ENCODE data around the gene LHX4.

- TF ChIP-seq HDAC2 (IDR thresholded peaks at IDR 0.05) = no peak
- TF ChIP-seq CTCF (IDR thresholded peaks at IDR 0.05 in 2 of 3, conservative IDR thresholded peaks at IDR 0.05 in 1 of 3; ENCODE audit: control insufficient read depth in 2 of 3, extremely low read depth in 1 of 3, insufficient read depth in 1 of 3, low read depth in 3 of 3, low read length in 3 of 3) = no peak
- no peak for TF ChIP-seq BCL11A (IDR thresholded peaks at IDR 0.05; ENCODE audit: low read depth, low read length)
- no peak for TF ChIP-seq EZH2 (IDR thresholded peaks at IDR 0.05; ENCODE audit: borderline replicate concordance, control insufficient read depth, low read depth, low read length)
- no peak for TF ChIP-seq TCF12 (IDR thresholded peaks at IDR 0.05; ENCODE audit: low read depth, low read length)
- no peak for TF ChIP-seq ATF3 (IDR thresholded peaks at IDR 0.05; ENCODE audit: borderline replicate concordance, extremely low read depth, low read depth, low read length)
- TF ChIP-seq MAX (IDR thresholded peaks at IDR 0.05; ENCODE audit: low read depth, low read length) = no peak
- no peak for TF ChIP-seq REST (IDR thresholded peaks at IDR 0.05; ENCODE audit: low read depth, low read length)
- no peak for TF ChIP-seq ZBED1 (IDR thresholded peaks at IDR 0.05; ENCODE audit: borderline replicate concordance)
Observed at GRCh38 chr1:180258290-180258689, 28.2 kb downstream of the LHX4 start.
